Cardiac muscle cell (in vitro differentiated cells and primary cell): Measurements from ENCODE around the gene GZMB. TPM values are rescaled to one million over a fixed set of nuclear protein-coding genes. Genes with fewer than 3 reads are reported as not detected.
A peak's percentile ranks its signal among the peaks of the same experiment; 100 is the strongest.

ENCODE experiments used
- DNase-seq, 2 donors: peaks; one replicate each; pipeline versions ENCODE4 v3.0.0 to v3.0.0-alpha.2; 2010 to 2017; ENCODE audit warnings: low read depth in 1 of 2, low spot score in 1 of 2
- H3K27ac ChIP-seq: fragments of 200-600 bp; sonication (generic); 2 replicates; pipeline ENCODE4 v1.5.1; 2016
- H3K27me3 ChIP-seq: fragments of 200-600 bp; sonication (generic); 2 replicates; pipeline ENCODE4 v1.6.0; 2016; ENCODE audit warnings: control low read depth
- H3K36me3 ChIP-seq: fragments of 200-600 bp; sonication (generic); 2 replicates; pipeline ENCODE4 v1.5.1; 2016; ENCODE audit warnings: control low read depth
- H3K4me1 ChIP-seq: fragments of 200-600 bp; sonication (generic); 2 replicates; pipeline ENCODE4 v1.8.1; 2017; ENCODE audit warnings: low read depth, mild to moderate bottlenecking, mixed run types
- H3K4me3 ChIP-seq: fragments of 200-600 bp; sonication (generic); 2 replicates; pipeline ENCODE4 v1.5.1; 2016; ENCODE audit warnings: mild to moderate bottlenecking
- H3K9me3 ChIP-seq: fragments of 200-600 bp; sonication (generic); 2 replicates; pipeline ENCODE4 v1.5.1; 2017; ENCODE audit warnings: low read depth, mild to moderate bottlenecking, control low read depth
- polyA plus RNA-seq: library from polyadenylated mRNA; unstranded; fragments of >200 nt; fragmentation: Nextera tagmentation; extraction: Ambion mirVana; gene quantifications from 2 replicates; pipeline ENCODE4 v1.2.1, GENCODE V29; 2016
- total RNA-seq: library from RNA; depleted of rRNA; stranded (reverse); fragments of >200 nt; gene quantifications from 2 replicates; pipeline ENCODE4 v1.2.3, GENCODE V29; 2016
- TF ChIP-seq, protein P1 (sequence below): IDR thresholded peaks from 2 replicates; pipeline ENCODE4 v1.5.1; 2012; ENCODE audit warnings: low read depth, mild to moderate bottlenecking, low read length

GZMB gene, protein sequence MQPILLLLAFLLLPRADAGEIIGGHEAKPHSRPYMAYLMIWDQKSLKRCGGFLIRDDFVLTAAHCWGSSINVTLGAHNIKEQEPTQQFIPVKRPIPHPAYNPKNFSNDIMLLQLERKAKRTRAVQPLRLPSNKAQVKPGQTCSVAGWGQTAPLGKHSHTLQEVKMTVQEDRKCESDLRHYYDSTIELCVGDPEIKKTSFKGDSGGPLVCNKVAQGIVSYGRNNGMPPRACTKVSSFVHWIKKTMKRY
- not detected in 2 replicates for total RNA-seq
- polyA plus RNA-seq, result not detected in 2 replicates

DNA sequence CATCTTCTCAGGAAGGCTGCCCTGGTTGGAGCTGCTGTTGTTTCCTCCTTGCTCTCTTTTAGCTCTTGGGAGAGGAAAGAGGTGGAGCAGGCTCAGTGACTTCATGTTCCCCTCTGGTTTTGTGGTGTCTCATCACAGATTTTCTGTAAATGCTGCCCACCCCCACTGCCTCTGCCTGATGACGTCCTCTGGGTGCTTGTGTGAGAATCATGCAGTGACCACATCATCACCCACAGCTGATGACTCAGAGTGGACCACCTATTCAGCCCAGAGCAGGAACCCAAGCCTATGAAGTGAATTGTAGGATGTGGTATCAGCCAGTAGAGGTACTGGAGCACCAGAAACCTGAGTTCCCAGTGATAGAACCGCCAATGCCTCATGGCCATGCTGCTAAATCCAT lies at the start of gene GZMB:
Gene GZMB (minus strand): TSS at position 33 of the 400 bp plus-strand sequence. CDS start 30 bp downstream, at position 3.
- no peaks in the 10 kb centered on the region for H3K27me3 ChIP-seq
- no peak within 1 kb of the TSS for H3K27ac ChIP-seq
- no peaks in the 10 kb centered on the region for H3K4me1 ChIP-seq
- no peak for DNase-seq
- no peaks in the 10 kb centered on the region for H3K36me3 ChIP-seq
- H3K4me3 ChIP-seq, result no peak within 1 kb of the TSS
- TF ChIP-seq, protein P1, sequence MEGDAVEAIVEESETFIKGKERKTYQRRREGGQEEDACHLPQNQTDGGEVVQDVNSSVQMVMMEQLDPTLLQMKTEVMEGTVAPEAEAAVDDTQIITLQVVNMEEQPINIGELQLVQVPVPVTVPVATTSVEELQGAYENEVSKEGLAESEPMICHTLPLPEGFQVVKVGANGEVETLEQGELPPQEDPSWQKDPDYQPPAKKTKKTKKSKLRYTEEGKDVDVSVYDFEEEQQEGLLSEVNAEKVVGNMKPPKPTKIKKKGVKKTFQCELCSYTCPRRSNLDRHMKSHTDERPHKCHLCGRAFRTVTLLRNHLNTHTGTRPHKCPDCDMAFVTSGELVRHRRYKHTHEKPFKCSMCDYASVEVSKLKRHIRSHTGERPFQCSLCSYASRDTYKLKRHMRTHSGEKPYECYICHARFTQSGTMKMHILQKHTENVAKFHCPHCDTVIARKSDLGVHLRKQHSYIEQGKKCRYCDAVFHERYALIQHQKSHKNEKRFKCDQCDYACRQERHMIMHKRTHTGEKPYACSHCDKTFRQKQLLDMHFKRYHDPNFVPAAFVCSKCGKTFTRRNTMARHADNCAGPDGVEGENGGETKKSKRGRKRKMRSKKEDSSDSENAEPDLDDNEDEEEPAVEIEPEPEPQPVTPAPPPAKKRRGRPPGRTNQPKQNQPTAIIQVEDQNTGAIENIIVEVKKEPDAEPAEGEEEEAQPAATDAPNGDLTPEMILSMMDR, result no peak
- H3K9me3 ChIP-seq, result no peaks in the 10 kb centered on the region

DNA sequence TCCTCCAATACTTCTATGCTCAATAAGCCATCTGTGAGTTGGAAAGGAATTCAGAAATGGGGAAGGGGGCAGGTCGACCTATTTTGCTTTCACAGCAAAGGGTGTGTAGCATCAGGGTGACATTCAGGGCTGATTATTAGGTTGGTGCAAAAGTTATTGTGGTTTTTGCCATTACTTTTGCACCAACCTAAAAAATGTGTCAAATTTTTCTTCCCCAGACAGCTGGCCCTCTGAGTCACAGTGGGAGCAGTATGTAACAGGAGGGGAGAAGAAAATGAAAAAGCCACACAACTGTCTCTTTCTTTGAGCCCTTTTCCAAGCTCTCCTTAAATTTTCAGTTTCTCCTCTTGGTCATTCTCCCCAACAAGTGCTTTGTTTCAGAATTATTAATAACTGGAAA lies 47.1 kb upstream of the GZMB start:
- Histone ChIP-seq H3K27ac (no peak overlapping the region), H3K36me3 (no peaks in the 10 kb centered on the region), H3K4me3 (no peak overlapping the region), H3K4me1 (no peaks in the 10 kb centered on the region), H3K9me3 (no peaks in the 10 kb centered on the region), H3K27me3 (peaks cover 27% of the 10 kb centered on the region)
- TF ChIP-seq, protein P1, result no peak
- no peak for DNase-seq

DNA sequence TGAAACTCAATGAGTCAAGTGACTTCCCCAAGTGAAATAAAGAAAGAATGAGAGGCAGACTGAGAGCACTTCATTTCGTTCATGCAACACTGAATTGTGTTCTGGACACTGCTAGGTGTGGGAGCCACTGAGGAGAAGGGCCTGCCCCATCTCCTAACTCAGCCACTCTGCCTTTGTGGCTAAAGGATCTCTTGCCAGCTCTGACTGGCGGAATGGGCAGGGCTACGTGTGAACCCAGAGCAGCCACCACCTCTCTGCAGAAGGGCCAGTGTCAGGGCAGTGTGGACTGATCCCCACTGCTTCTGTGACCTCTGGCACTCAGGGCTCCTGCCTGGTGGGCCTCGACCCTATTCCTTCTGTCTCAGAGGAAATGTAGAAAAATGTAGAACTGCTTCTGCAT lies 46.5 kb upstream of the GZMB start:
- TF ChIP-seq, protein P1, result no peak
- DNase-seq, result no peak
- Histone ChIP-seq H3K27ac (no peak overlapping the region), H3K9me3 (no peaks in the 10 kb centered on the region), H3K4me1 (no peaks in the 10 kb centered on the region), H3K4me3 (no peak overlapping the region), H3K27me3 (peaks cover 27% of the 10 kb centered on the region), H3K36me3 (no peaks in the 10 kb centered on the region)

DNA sequence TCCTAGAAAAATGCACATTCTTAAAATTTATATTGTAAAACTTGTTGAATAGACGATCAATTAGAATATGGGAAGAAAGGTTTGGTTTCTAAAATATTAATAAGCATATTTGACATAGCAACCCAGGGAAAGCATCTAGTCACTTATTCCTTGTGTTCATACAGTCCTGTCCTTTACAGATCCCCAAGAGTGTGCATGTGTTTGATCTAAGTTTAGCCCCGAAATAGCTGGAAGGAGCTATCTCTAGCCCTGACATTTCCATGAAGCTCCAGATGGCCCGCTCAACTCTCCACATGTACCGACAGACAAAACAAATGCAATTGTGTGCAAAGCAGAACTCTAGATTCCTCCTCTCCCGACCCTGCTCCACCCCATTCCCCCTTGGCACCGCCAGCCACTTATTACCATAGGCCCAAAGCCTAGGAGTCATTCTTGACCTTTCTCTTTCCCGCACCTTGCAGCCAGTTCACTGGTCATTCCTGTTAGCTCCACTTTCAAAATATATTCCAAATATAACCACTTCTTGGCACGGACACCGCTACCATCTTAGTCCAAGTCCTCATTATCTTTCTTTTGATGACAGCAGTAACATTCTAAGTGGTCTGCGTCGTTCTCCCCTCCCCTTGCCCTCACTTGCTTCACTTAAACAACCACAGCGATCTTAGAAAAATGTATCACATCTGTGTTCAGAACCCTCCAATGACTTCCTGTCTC lies 45.4 kb upstream of the GZMB start:
- TF ChIP-seq, protein P1, result no peak
- Histone ChIP-seq H3K4me1 (no peaks in the 10 kb centered on the region), H3K27ac (no peak overlapping the region), H3K27me3 (peaks cover 27% of the 10 kb centered on the region), H3K9me3 (no peaks in the 10 kb centered on the region), H3K36me3 (no peaks in the 10 kb centered on the region), H3K4me3 (no peak overlapping the region)
- no peak for DNase-seq

DNA sequence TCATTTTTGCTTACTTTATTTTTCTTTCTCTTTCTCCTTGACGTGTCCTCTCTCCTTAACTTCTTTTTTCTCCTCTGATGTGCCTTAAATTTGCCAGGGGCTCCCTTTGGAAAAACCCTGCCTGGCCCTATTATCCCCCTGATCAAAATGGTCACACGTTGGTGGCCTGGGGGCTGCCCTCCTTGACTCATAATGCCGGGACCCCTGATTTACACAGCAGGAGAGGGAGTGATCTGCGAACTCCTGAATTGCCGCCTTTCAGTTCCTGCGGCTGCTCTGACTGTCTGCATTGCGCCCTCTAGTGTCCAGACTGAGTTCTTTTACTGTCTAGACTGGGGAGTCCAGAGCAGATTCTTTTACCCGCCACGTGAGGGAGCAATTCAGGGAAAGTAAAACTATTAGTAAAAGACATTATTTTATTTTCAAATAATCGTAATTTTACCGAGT lies 44.8 kb upstream of the GZMB start:
- H3K4me1 ChIP-seq, result no peaks in the 10 kb centered on the region
- H3K9me3 ChIP-seq, result no peaks in the 10 kb centered on the region
- H3K36me3 ChIP-seq, result no peaks in the 10 kb centered on the region
- peak; percentile 90 to 93 for DNase-seq
- no peak overlapping the region for H3K27ac ChIP-seq
- no peak overlapping the region for H3K4me3 ChIP-seq
- TF ChIP-seq, protein P1, result peak; percentile 99
- H3K27me3 ChIP-seq, result peaks cover 27% of the 10 kb centered on the region
